Gastroesophageal sphincter (tissue), 4 donors: ENCODE data around the gene INCA1. TPM values are rescaled to one million over a fixed set of nuclear protein-coding genes. Genes with fewer than 3 reads are reported as not detected.
A peak's percentile ranks its signal among the peaks of the same experiment; 100 is the strongest.

Experiments used
- ATAC-seq: fragments of 150-250 bp; one replicate; pipeline ENCODE4 v1.9.1; 2016; ENCODE audit warnings: mild to moderate bottlenecking, moderate library complexity
- H3K27ac ChIP-seq, 4 donors: fragments of 200-600 bp; sonication (generic) in 3 of 4; 1 replicate in 3 of 4; 2 replicates in 1 of 4; pipeline ENCODE4 v1.5.1; 2016 to 2019
- H3K27me3 ChIP-seq: fragments of 200-600 bp; sonication (generic); one replicate; pipeline ENCODE4 v1.5.1; 2019
- H3K36me3 ChIP-seq, 2 donors: fragments of 200-600 bp; sonication (generic); one replicate each; pipeline ENCODE4 v1.5.1; 2019; ENCODE audit warnings: control low read depth in 1 of 2
- H3K4me1 ChIP-seq, 3 donors: fragments of 200-600 bp; sonication (generic); 1 replicate in 2 of 3; 2 replicates in 1 of 3; pipeline ENCODE4 v1.5.1; 2016 to 2019; ENCODE audit warnings: control low read depth in 2 of 3
- H3K4me3 ChIP-seq, 2 donors: fragments of 200-600 bp; sonication (generic); one replicate each; pipeline ENCODE4 v1.5.1; 2019; ENCODE audit warnings: mild to moderate bottlenecking in 1 of 2, moderate library complexity in 1 of 2
- H3K9me3 ChIP-seq, 3 donors: fragments of 200-600 bp; sonication (generic); one replicate each; pipeline ENCODE4 v1.5.1; 2017 to 2019; ENCODE audit warnings: control low read depth in 2 of 3
- EP300 ChIP-seq: sonication (generic); formaldehyde crosslinking; IDR thresholded peaks from one replicate; pipeline ENCODE4 v1.6.1; 2017; ENCODE audit warnings: antibody characterized with exemption, mild to moderate bottlenecking
- POLR2A ChIP-seq, 2 donors: fragments of 450-650 bp; IDR thresholded peaks; one replicate each; pipeline ENCODE4 v1.6.1; 2017; ENCODE audit warnings: antibody characterized with exemption in 2 of 2, mild to moderate bottlenecking in 2 of 2, moderate library complexity in 1 of 2
- POLR2AphosphoS5 ChIP-seq: sonication (generic); formaldehyde crosslinking; IDR thresholded peaks from one replicate; pipeline ENCODE4 v1.6.1; 2017; ENCODE audit warnings: antibody characterized with exemption
- whole genome bisulfite sequencing, 2 donors: methylation state at CpG; one replicate each; pipeline ENCODE4 v1.1.5; 2018; ENCODE audit warnings: low coverage in 1 of 2; 5-methylcytosine and 5-hydroxymethylcytosine counted together
- small RNA-seq, 4 donors: library from RNA; depleted of rRNA; stranded (forward); fragments of <200 nt; gene quantifications; one replicate each; pipeline ENCODE3, GENCODE V24; 2016
- total RNA-seq, 4 donors: library from RNA; depleted of rRNA; stranded (reverse); fragments of >200 nt; gene quantifications; one replicate each; pipeline ENCODE4 v1.1.0, GENCODE V29; 2016
- TF ChIP-seq, protein P1 (sequence below), 4 experiments: fragments of 200-600 bp in 2 of 4; fragments of 450-650 bp in 2 of 4; sonication (generic) in 1 of 4; IDR thresholded peaks; one replicate each; pipeline ENCODE4 v1.5.1; 2017 to 2019; ENCODE audit warnings: antibody characterized with exemption in 4 of 4, mild to moderate bottlenecking in 2 of 4, moderate library complexity in 2 of 4

INCA1 gene
- total RNA-seq, 4 donors from 2014 or later = 0.93 to 4.4 (median 3.8) TPM; not detected in 1

DNA sequence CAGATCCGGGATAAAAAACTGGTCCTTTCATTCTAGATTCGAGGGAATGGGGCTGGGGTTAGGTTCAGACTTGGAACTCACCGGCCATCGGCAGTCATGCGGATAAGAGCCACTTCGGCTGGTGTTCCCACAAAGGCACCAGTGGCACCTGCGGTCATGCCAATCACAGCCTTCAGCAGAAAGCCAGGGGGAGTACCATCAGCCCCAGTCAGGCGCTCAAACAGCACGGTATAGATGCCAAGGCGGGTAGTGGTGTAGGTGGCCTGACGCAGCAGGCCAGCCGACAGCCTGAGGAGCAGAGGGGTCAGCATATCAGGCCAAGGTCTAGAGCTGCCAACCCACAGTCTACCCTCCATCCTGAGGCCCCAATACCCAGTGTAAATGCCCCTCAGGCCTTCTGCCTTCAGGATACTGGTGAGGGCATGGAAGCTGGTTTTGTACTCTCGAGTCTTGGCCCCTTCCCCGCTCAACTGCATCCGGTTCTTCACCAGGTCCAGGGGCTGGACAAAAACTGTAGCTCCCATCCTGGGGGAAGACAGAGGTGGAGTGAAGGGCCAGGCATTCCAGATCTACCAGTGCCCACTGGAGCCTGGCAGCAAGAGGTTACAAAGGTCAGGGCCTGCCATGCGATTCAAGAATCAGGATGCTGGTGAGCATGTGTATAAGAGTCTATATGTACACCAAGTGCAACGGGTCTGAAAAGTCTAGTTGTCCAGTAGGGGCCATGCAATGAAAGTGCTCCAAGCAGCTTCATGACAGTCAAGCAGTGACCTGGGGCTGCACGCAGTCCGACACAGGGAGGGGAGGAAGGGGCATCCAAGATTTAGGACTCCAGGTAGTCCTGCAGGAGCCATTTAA, 58.4 kb downstream of the INCA1 start:
- TF ChIP-seq, protein P1, sequence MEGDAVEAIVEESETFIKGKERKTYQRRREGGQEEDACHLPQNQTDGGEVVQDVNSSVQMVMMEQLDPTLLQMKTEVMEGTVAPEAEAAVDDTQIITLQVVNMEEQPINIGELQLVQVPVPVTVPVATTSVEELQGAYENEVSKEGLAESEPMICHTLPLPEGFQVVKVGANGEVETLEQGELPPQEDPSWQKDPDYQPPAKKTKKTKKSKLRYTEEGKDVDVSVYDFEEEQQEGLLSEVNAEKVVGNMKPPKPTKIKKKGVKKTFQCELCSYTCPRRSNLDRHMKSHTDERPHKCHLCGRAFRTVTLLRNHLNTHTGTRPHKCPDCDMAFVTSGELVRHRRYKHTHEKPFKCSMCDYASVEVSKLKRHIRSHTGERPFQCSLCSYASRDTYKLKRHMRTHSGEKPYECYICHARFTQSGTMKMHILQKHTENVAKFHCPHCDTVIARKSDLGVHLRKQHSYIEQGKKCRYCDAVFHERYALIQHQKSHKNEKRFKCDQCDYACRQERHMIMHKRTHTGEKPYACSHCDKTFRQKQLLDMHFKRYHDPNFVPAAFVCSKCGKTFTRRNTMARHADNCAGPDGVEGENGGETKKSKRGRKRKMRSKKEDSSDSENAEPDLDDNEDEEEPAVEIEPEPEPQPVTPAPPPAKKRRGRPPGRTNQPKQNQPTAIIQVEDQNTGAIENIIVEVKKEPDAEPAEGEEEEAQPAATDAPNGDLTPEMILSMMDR (IDR thresholded peaks at IDR 0.05) = no peak
- TF ChIP-seq POLR2A (IDR thresholded peaks at IDR 0.05) (no peak), EP300 (no peak), POLR2AphosphoS5 (no peak)
- no peaks in the 10 kb centered on the region for H3K9me3 ChIP-seq
- peaks cover 0 to 57% of the 10 kb centered on the region in 2 donors for H3K36me3 ChIP-seq
- H3K27me3 ChIP-seq = no peaks in the 10 kb centered on the region
- peak overlapping the region; percentile 27 to 96 (median 92) for H3K27ac ChIP-seq
- peaks cover 0 to 65% (median 25%) of the 10 kb centered on the region in 3 donors for H3K4me1 ChIP-seq
- ATAC-seq = no peak
- peak overlapping the region; percentile 88 to 89 for H3K4me3 ChIP-seq
- 75 to 100% methylated on average over 1 to 4 of the region's 19 CpGs for WGBS, 2 donors

Small RNA genes lying within 50 kb of the gene (small RNA-seq; reads per million reads assigned to genes)
- gene MIR6864 (0 to 0.26 (median 0.04) reads per million in 4 donors), gene MIR6865 (0 to 0.12 (median 0) reads per million in 4 donors)

Other genes with a start within 250 kb of the INCA1 start
- not detected for gene TM4SF5, start 225.6 kb downstream of the INCA1 start, total RNA-seq
- gene VMO1, start 211.2 kb downstream of the INCA1 start, total RNA-seq = 1 to 10 TPM in 2 of 4 donors, not detected in 2; 1.3 to 3.5 TPM
- gene GLTPD2, start 208.6 kb downstream of the INCA1 start, total RNA-seq = not detected
- 100 to 1,000 TPM; 184 to 242 (median 187) TPM for gene PSMB6, start 201.4 kb downstream of the INCA1 start, total RNA-seq
- gene PLD2, start 190.4 kb downstream of the INCA1 start, total RNA-seq = 10 to 100 TPM; 10.2 to 21.3 (median 15.7) TPM
- gene MINK1, start 164.2 kb downstream of the INCA1 start, total RNA-seq = 10 to 100 TPM; 29.3 to 48.6 (median 46.4) TPM
- gene C17orf107, start 98.0 kb downstream of the INCA1 start, total RNA-seq = under 1 TPM; 0.30 to 0.81 (median 0.68) TPM
- under 1 TPM in 2 of 4 donors, not detected in 2; 0.23 to 0.67 TPM for gene CHRNE, start 94.4 kb downstream of the INCA1 start, total RNA-seq
- gene GP1BA, start 65.2 kb downstream of the INCA1 start, total RNA-seq = under 1 TPM in 1 of 4 donors, not detected in 3; 0.19 TPM
- 10 to 100 TPM; 28.7 to 58.9 (median 46.8) TPM for gene SLC25A11, start 57.5 kb downstream of the INCA1 start, total RNA-seq
- gene RNF167, start 57.3 kb downstream of the INCA1 start, total RNA-seq = 10 to 100 TPM; 67.3 to 98.8 (median 85.9) TPM
- gene PFN1, start 49.0 kb downstream of the INCA1 start, total RNA-seq = 1,000 to 10,000 TPM in 2 of 4 donors, 100 to 1,000 TPM in 2; 920 to 1,441 (median 1,060) TPM
- gene ENO3, start 46.4 kb downstream of the INCA1 start, total RNA-seq = 10 to 100 TPM in 2 of 4 donors, 1 to 10 TPM in 2; 1.5 to 16.2 (median 7.6) TPM
- 10 to 100 TPM; 35.1 to 77.5 (median 55.2) TPM for gene SPAG7, start 29.7 kb downstream of the INCA1 start, total RNA-seq
- 10 to 100 TPM; 16.7 to 50.0 (median 26.1) TPM for gene CAMTA2, start 9.8 kb downstream of the INCA1 start, total RNA-seq
- 100 to 1,000 TPM; 147 to 302 (median 180) TPM for gene KIF1C, start 428 bp upstream of the INCA1 start, total RNA-seq
- gene SLC52A1, start 37.9 kb upstream of the INCA1 start, total RNA-seq = not detected
- gene ZFP3, start 80.9 kb upstream of the INCA1 start, total RNA-seq = 1 to 10 TPM; 5.8 to 8.1 (median 6.6) TPM
- 10 to 100 TPM; 10.5 to 22.9 (median 14.7) TPM for gene ZNF232, start 114.4 kb upstream of the INCA1 start, total RNA-seq
- 1 to 10 TPM in 1 of 4 donors, under 1 TPM in 3; 0.07 to 6.1 (median 0.20) TPM for gene USP6, start 118.5 kb upstream of the INCA1 start, total RNA-seq
- 10 to 100 TPM in 2 of 4 donors, 1 to 10 TPM in 2; 8.4 to 21.3 (median 10.7) TPM for gene ZNF594, start 194.3 kb upstream of the INCA1 start, total RNA-seq
- gene SCIMP, start 237.3 kb upstream of the INCA1 start, total RNA-seq = 1 to 10 TPM in 2 of 4 donors, under 1 TPM in 1, not detected in 1; 0.49 to 2.2 (median 1.9) TPM